HG02943 (cell line): ENCODE data around the gene CELSR3.

Source experiments
- ATAC-seq: cut with Tn5 transposase; IDR thresholded peaks from one replicate; pipeline ENCODE4 v1.9.1; 2021; ENCODE audit warnings: mild to moderate bottlenecking, low read depth, moderate library complexity; ENCODE audit not compliant: unreplicated experiment

Gene CELSR3

GRCh38 chr3:48636149-48636655 is 26.5 kb downstream of the CELSR3 start:
- ATAC-seq = no peak

- ATAC-seq = peak; percentile 74
These were observed 27.3 kb downstream of the CELSR3 start, which contains the start of gene SLC26A6 for GRCh38 chr3:48635222-48636021. Gene SLC26A6 (minus strand): TSS chr3:48635461. CDS start chr3:48635393, 68 bp downstream.

- peak; percentile 10 for ATAC-seq
These were observed 27.9 kb downstream of the CELSR3 start for GRCh38 chr3:48634661-48635221.

GRCh38 chr3:48633743-48634142 is 28.9 kb downstream of the CELSR3 start:
- ATAC-seq = no peak

- no peak for ATAC-seq
These were observed 29.4 kb downstream of the CELSR3 start for GRCh38 chr3:48633256-48633655.

- ATAC-seq = no peak
These were observed 30.9 kb downstream of the CELSR3 start for GRCh38 chr3:48631516-48632448.

GRCh38 chr3:48630833-48631232 is 31.9 kb downstream of the CELSR3 start:
- ATAC-seq = no peak

GRCh38 chr3:48630407-48630806 is 32.3 kb downstream of the CELSR3 start:
- ATAC-seq = no peak

- ATAC-seq = no peak
These were observed 32.8 kb downstream of the CELSR3 start for GRCh38 chr3:48629894-48630293.

- ATAC-seq = no peak
These were observed 34.2 kb downstream of the CELSR3 start for GRCh38 chr3:48628277-48629017.

GRCh38 chr3:48625600-48625999 is 37.1 kb downstream of the CELSR3 start:
- no peak for ATAC-seq

GRCh38 chr3:48624767-48625166 is 37.9 kb downstream of the CELSR3 start:
- no peak for ATAC-seq

- no peak for ATAC-seq
These were observed 38.7 kb downstream of the CELSR3 start for GRCh38 chr3:48623851-48624547.

- no peak for ATAC-seq
These were observed 41.2 kb downstream of the CELSR3 start, which contains the start of gene TMEM89 for GRCh38 chr3:48621461-48621869. Gene TMEM89 (minus strand): TSS chr3:48621769. CDS start chr3:48621756, 13 bp downstream.

GRCh38 chr3:48619541-48620524 is 42.9 kb downstream of the CELSR3 start:
- ATAC-seq = no peak

GRCh38 chr3:48617559-48617958 is 45.1 kb downstream of the CELSR3 start:
- ATAC-seq = no peak

GRCh38 chr3:48614044-48614443 is 48.6 kb downstream of the CELSR3 start:
- ATAC-seq = no peak

- ATAC-seq = no peak
These were observed 50.4 kb downstream of the CELSR3 start for GRCh38 chr3:48612309-48612708.
